Duodenal mucosa (tissue), 2 donors: ENCODE measurements around the gene NDUFAB1.
"Not testable (repeated sequence)": the region's sequence is repeated elsewhere in the genome, so short reads cannot be mapped to it uniquely, and the experiment has no call there.

Experiments used
- H3K27ac ChIP-seq: one replicate; pipeline ENCODE4 v1.7.0; 2013; ENCODE audit warnings: low read depth, low read length
- H3K27me3 ChIP-seq, 2 donors: one replicate each; pipeline ENCODE4 v1.7.0; 2013; ENCODE audit warnings: low read length in 2 of 2, control low read depth in 1 of 2; ENCODE audit not compliant: insufficient read depth in 2 of 2, control insufficient read depth in 1 of 2
- H3K36me3 ChIP-seq, 2 donors: one replicate each; pipeline ENCODE4 v1.7.0; 2013; ENCODE audit warnings: low read length in 2 of 2, control low read depth in 1 of 2; ENCODE audit not compliant: insufficient read depth in 2 of 2, control insufficient read depth in 1 of 2
- H3K4me1 ChIP-seq, 2 donors: one replicate each; pipeline ENCODE4 v1.7.0; 2013; ENCODE audit warnings: low read length in 2 of 2, control low read depth in 1 of 2; ENCODE audit not compliant: insufficient read depth in 2 of 2, control insufficient read depth in 1 of 2
- H3K4me3 ChIP-seq, 2 donors: one replicate each; pipeline ENCODE4 v1.7.0; 2013; ENCODE audit warnings: low read length in 2 of 2, low read depth in 1 of 2
- H3K9ac ChIP-seq, 2 donors: one replicate each; pipeline ENCODE4 v1.7.0; 2013; ENCODE audit warnings: low read length in 2 of 2, low read depth in 1 of 2
- H3K9me3 ChIP-seq, 2 donors: one replicate each; pipeline ENCODE4 v1.7.0; 2013; ENCODE audit warnings: low read length in 2 of 2, control low read depth in 1 of 2; ENCODE audit not compliant: control insufficient read depth in 1 of 2

The NDUFAB1 gene

GRCh38 chr16:23595951-23596720 is at the start of gene NDUFAB1:
NDUFAB1 (minus strand) TSS chr16:23596316; CDS start chr16:23596290, 26 bp downstream.
- H3K9ac ChIP-seq = peak within 1 kb of the TSS; percentile 73 to 80
- no peaks in the 10 kb centered on the region for H3K9me3 ChIP-seq
- peak within 1 kb of the TSS; percentile 54 for H3K27ac ChIP-seq
- peaks cover 5 to 31% of the 10 kb centered on the region in 2 donors for H3K36me3 ChIP-seq
- H3K4me1 ChIP-seq = peaks cover 0 to 13% of the 10 kb centered on the region in 2 donors
- H3K27me3 ChIP-seq = no peaks in the 10 kb centered on the region
- peak within 1 kb of the TSS; percentile 86 to 100 for H3K4me3 ChIP-seq

- Histone ChIP-seq H3K27ac (no peak overlapping the region), H3K4me3 (peak overlapping the region; percentile 83 to 98), H3K4me1 (peaks cover 18 to 21% of the 10 kb centered on the region in 2 donors), H3K9ac (peak overlapping the region; percentile 69 to 97), H3K9me3 (no peaks in the 10 kb centered on the region), H3K27me3 (no peaks in the 10 kb centered on the region), H3K36me3 (peaks cover 0 to 7% of the 10 kb centered on the region in 2 donors)
These were observed 46.2 kb upstream of the NDUFAB1 start for GRCh38 chr16:23642246-23642774.

GRCh38 chr16:23640931-23641765 is 45.0 kb upstream of the NDUFAB1 start, which contains the start of the genes DCTN5 and PALB2:
DCTN5 (plus strand) TSS chr16:23641466; CDS start chr16:23641543, 77 bp downstream.
PALB2 (minus strand) TSS chr16:23641310; CDS start chr16:23641157, 153 bp downstream.
- Histone ChIP-seq H3K9ac (peak within 1 kb of the TSS; percentile 69 to 97), H3K27ac (peak within 1 kb of the TSS; percentile 31), H3K27me3 (no peaks in the 10 kb centered on the region), H3K4me1 (peaks cover 18 to 21% of the 10 kb centered on the region in 2 donors), H3K9me3 (no peaks in the 10 kb centered on the region), H3K36me3 (peaks cover 0 to 7% of the 10 kb centered on the region in 2 donors), H3K4me3 (peak within 1 kb of the TSS; percentile 83 to 98)

- peak overlapping the region; percentile 31 for H3K27ac ChIP-seq
- H3K4me3 ChIP-seq = peak overlapping the region; percentile 83 to 98
- peak overlapping the region; percentile 69 to 97 for H3K9ac ChIP-seq
- peaks cover 18 to 21% of the 10 kb centered on the region in 2 donors for H3K4me1 ChIP-seq
- no peaks in the 10 kb centered on the region for H3K27me3 ChIP-seq
- H3K9me3 ChIP-seq = no peaks in the 10 kb centered on the region
- H3K36me3 ChIP-seq = peaks cover 5 to 9% of the 10 kb centered on the region in 2 donors
These were observed 44.5 kb upstream of the NDUFAB1 start for GRCh38 chr16:23640615-23640930.

- Histone ChIP-seq H3K27ac (no peak overlapping the region), H3K4me3 (no peak overlapping the region), H3K27me3 (no peaks in the 10 kb centered on the region), H3K9ac (no peak overlapping the region), H3K36me3 (peaks cover 8 to 33% of the 10 kb centered on the region in 2 donors), H3K4me1 (peaks cover 11 to 13% of the 10 kb centered on the region in 2 donors), H3K9me3 (no peaks in the 10 kb centered on the region)
These were observed 39.8 kb upstream of the NDUFAB1 start for GRCh38 chr16:23635958-23636357.

- H3K9ac ChIP-seq = no peak overlapping the region
- H3K36me3 ChIP-seq = peaks cover 8 to 42% of the 10 kb centered on the region in 2 donors
- H3K27me3 ChIP-seq = no peaks in the 10 kb centered on the region
- H3K9me3 ChIP-seq = no peaks in the 10 kb centered on the region
- no peak overlapping the region for H3K27ac ChIP-seq
- H3K4me1 ChIP-seq = peaks cover 0 to under 1% of the 10 kb centered on the region in 2 donors
- H3K4me3 ChIP-seq = no peak overlapping the region
These were observed 38.4 kb upstream of the NDUFAB1 start for GRCh38 chr16:23634461-23635036.

GRCh38 chr16:23631874-23632273 is 35.8 kb upstream of the NDUFAB1 start:
- peaks cover 12 to 64% of the 10 kb centered on the region in 2 donors for H3K36me3 ChIP-seq
- H3K27ac ChIP-seq, H3K27me3 ChIP-seq: not testable (repeated sequence)

GRCh38 chr16:23629516-23629915 is 33.4 kb upstream of the NDUFAB1 start:
- no peaks in the 10 kb centered on the region for H3K27me3 ChIP-seq
- H3K9ac ChIP-seq = no peak overlapping the region
- H3K36me3 ChIP-seq = peaks cover 4 to 67% of the 10 kb centered on the region in 2 donors
- no peak overlapping the region for H3K27ac ChIP-seq
- H3K4me1 ChIP-seq = no peaks in the 10 kb centered on the region
- no peak overlapping the region for H3K4me3 ChIP-seq
- H3K9me3 ChIP-seq = no peaks in the 10 kb centered on the region

More at GRCh38 chr16:23631874-23632273, 35.8 kb upstream of the NDUFAB1 start:
- not testable (repeated sequence) for H3K9me3 ChIP-seq, H3K4me3 ChIP-seq, H3K4me1 ChIP-seq, H3K9ac ChIP-seq

- H3K27ac ChIP-seq = no peak overlapping the region
- H3K9me3 ChIP-seq = no peaks in the 10 kb centered on the region
- H3K27me3 ChIP-seq = no peaks in the 10 kb centered on the region
- H3K9ac ChIP-seq = no peak overlapping the region
- no peak overlapping the region for H3K4me3 ChIP-seq
- H3K36me3 ChIP-seq = peaks cover 13 to 78% of the 10 kb centered on the region in 2 donors
- no peaks in the 10 kb centered on the region for H3K4me1 ChIP-seq
These were observed 28.0 kb upstream of the NDUFAB1 start for GRCh38 chr16:23624092-23624491.
